HG02943 (cell line): Measurements from ENCODE around the gene CHCHD4.
"Not testable (repeated sequence)": the region's sequence is repeated elsewhere in the genome, so short reads cannot be mapped to it uniquely, and the experiment has no call there.

Experiments used
- ATAC-seq: cut with Tn5 transposase; IDR thresholded peaks from one replicate; pipeline ENCODE4 v1.9.1; 2021; ENCODE audit warnings: mild to moderate bottlenecking, low read depth, moderate library complexity; ENCODE audit not compliant: unreplicated experiment

The CHCHD4 gene

DNA sequence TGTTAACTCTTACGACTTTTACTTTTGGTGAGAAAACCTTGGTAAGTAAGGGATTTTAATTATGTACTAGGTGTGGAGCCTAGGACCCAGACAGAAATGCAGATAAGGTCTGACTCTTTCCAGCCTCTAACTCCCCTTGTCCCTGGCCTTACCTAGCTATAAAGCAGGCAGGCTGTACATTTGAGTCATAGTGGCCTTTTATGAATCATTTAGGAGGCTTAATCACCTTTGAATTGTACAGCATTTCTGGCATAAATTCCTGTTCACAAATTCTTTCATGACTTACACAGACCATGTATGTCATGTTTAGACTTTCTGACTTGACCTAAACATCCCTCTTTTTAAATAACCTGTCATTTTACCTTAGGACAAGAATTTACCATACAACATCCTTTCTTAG is 47.4 kb downstream of the CHCHD4 start:
- no peak for ATAC-seq

GRCh38 chr3:14075233-14075632 is 49.4 kb downstream of the CHCHD4 start:
- ATAC-seq: not testable (repeated sequence)

GRCh38 chr3:14064910-14065309 is 59.8 kb downstream of the CHCHD4 start:
- ATAC-seq: no peak

DNA sequence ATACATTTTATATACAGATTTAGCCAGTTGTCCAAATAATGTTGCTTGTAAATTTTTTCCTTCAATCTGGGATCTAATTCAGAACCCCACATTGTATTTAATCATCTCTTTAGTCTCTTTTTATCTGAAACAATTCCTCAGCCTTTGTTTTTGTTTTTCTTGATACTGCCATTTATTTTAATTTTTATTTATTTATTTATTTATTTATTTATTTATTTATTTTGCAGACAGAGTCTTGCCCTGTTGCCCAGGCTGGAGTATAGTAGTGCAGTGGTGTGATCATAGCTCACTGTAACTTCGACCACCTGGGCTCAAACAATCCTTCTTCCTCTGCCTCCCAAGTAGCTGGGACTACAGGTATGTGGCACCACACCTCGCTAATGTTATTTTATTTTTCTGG is 61.5 kb downstream of the CHCHD4 start:
- no peak for ATAC-seq
